Measurements from ENCODE around the gene TNFAIP8. TPM values are rescaled to one million over a fixed set of nuclear protein-coding genes. Genes with fewer than 3 reads are reported as not detected.
A peak's percentile ranks its signal among the peaks of the same experiment; 100 is the strongest.

TNFAIP8 gene
- total and polyA plus RNA-seq, 11 donors: 3.6 to 30.8 (median 12.6) TPM

DNA sequence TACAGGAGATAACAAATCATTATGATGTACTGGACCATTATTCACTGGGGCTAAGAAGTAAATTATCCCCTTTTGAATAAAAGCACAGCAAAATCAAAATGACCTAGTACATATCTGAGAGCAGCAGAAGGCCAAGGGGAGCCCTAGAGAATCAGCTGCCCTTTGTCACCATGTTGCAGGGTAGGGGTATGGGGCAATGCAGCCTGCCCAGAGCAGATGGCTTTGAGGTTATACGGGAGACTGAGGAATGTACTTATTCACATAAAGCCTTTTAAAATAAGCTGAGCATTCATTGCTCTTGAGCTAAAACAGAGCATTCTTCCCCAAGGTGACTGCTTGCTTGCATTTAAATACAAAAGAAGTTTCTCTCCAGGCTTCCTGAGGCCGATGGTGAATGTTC lies 2.6 kb upstream of the TNFAIP8 start:
- ATAC-seq: no peak
- Histone ChIP-seq H3K9me3 (no peaks in the 10 kb centered on the region), H3K36me3 (no peaks in the 10 kb centered on the region), H3K4me3 (no peak overlapping the region), H3K27me3 (no peaks in the 10 kb centered on the region), H3K4me1 (peaks cover 0 to 47% (median 7%) of the 10 kb centered on the region in 12 donors), H3K27ac (peak overlapping the region in 1 of 12 donors; percentile 93)
- 73 to 85% (median 83%) methylated on average over 2 of the region's 2 CpGs for WGBS, 4 donors
- intact Hi-C loops (cut with DNase I): no loop called here
- no peak for DNase-seq
- TF ChIP-seq POLR2A (IDR thresholded peaks at IDR 0.05): no peak
- TF ChIP-seq, protein P1, sequence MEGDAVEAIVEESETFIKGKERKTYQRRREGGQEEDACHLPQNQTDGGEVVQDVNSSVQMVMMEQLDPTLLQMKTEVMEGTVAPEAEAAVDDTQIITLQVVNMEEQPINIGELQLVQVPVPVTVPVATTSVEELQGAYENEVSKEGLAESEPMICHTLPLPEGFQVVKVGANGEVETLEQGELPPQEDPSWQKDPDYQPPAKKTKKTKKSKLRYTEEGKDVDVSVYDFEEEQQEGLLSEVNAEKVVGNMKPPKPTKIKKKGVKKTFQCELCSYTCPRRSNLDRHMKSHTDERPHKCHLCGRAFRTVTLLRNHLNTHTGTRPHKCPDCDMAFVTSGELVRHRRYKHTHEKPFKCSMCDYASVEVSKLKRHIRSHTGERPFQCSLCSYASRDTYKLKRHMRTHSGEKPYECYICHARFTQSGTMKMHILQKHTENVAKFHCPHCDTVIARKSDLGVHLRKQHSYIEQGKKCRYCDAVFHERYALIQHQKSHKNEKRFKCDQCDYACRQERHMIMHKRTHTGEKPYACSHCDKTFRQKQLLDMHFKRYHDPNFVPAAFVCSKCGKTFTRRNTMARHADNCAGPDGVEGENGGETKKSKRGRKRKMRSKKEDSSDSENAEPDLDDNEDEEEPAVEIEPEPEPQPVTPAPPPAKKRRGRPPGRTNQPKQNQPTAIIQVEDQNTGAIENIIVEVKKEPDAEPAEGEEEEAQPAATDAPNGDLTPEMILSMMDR (IDR thresholded peaks at IDR 0.05): no peak

DNA sequence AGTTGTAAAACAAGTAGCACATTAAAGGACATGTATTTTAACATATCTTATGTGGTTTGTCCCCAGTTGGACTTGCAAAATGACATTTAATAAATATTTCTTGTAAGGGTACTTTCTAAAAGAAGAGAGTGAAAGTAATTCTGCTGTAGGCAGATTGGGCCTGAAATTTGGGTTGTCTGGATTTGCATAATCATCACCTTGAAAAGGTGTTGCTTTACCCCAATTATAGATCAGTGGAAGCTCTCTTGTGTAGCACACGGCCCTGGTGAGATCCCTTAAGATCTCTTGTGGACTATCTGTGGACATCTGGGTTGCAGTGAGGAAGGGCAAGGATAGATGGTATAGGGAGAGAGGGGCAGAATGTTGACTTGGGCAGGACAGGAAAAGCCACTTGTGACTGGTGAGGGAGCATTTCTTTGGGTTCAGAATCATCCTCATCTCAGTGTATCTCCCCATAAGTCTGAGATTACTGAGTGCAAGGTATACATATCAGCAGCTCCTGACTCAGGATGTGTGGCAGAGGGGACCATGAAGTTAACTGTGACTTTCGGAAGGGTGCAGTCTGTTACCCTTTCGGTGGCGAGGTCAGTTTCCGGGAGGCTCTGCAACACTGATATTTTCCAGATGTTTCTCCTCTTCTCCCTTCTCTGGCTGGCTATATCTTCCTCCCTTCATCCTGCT lies 2.0 kb upstream of the TNFAIP8 start:
- Histone ChIP-seq H3K36me3 (no peaks in the 10 kb centered on the region), H3K9me3 (no peaks in the 10 kb centered on the region), H3K27ac (peak overlapping the region in 1 of 12 donors; percentile 93), H3K27me3 (no peaks in the 10 kb centered on the region), H3K4me1 (peaks cover 0 to 53% (median 7%) of the 10 kb centered on the region in 12 donors), H3K4me3 (no peak overlapping the region)
- ATAC-seq (no peak), DNase-seq (no peak)
- intact Hi-C loops (cut with DNase I): no loop called here
- WGBS, 4 donors: 57 to 80% (median 75%) methylated on average over 5 of the region's 5 CpGs
- TF ChIP-seq POLR2A (IDR thresholded peaks at IDR 0.05): no peak
- TF ChIP-seq, protein P1 (IDR thresholded peaks at IDR 0.05): no peak

DNA sequence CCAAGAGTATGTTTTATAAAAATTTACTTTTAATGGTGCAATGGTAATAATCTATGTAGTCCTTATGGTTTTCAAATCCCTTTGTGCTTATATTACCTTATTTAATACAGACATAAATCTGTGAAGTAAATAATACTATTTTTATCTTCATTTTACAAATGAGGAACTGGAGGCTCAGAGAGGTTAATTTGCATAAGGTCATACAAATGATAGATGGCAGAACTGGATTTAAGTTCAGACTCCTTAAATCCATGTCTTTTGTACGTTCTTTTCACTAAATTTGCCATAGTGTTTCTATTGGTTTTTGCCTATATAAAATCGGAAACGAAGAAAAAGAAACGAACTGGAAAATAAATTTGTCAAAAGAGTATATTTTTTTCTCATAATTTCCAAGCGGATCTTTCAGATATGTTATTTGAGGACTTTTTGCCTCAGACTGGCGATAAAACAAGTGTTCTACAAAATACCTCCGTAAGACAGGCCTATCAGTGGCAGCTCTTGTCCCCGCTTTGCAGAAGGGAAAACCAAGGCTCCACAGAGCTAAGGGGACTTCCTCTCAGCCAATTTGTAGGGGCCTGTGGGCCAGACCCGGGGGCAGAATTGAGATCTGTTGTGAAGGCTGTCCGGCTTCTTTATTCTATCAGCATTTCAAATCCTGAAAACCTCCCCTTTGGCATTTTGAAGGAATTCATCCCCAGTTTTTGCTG lies 1.1 kb upstream of the TNFAIP8 start:
- peaks cover 0 to 56% (median 7%) of the 10 kb centered on the region in 12 donors for H3K4me1 ChIP-seq
- ATAC-seq (no peak), DNase-seq (no peak)
- peak overlapping the region in 3 of 12 donors; percentile 72 to 84 (median 74) for H3K4me3 ChIP-seq
- intact Hi-C loops (cut with DNase I): loop anchor here in 2 of 10 donors (5.0 kb wide), 2 partner anchors 43 to 58 kb away; no protein-coding TSS in a partner anchor
- H3K27ac ChIP-seq: peak overlapping the region in 1 of 12 donors; percentile 93
- 95 to 97% (median 96%) methylated on average over 10 of the region's 10 CpGs for WGBS, 4 donors
- no peaks in the 10 kb centered on the region for H3K27me3 ChIP-seq
- no peaks in the 10 kb centered on the region for H3K36me3 ChIP-seq
- TF ChIP-seq, protein P1 (IDR thresholded peaks at IDR 0.05): no peak
- TF ChIP-seq POLR2A (IDR thresholded peaks at IDR 0.05): no peak
- no peaks in the 10 kb centered on the region for H3K9me3 ChIP-seq

DNA sequence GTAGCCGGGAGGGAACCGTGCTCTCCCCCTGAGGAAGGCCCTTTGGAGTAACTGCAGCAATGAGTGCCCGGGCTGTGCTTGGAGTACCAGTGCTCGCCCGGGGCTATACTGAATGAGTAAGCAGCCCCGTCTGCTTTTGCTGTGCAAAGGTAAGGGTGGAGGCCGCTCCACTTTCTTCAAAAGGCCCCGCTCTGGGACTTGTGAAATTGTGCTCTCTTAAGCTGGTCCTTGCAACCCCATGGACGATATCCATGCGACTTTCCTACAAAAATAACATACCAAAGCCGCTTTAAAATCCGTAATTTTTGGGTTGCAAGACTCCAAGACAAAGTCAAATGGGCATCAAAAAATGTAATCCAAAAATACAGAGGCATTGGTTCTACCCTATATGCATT lies 578 bp upstream of the TNFAIP8 start:
- Histone ChIP-seq H3K36me3 (no peaks in the 10 kb centered on the region), H3K27ac (peak overlapping the region in 6 of 12 donors; percentile 45 to 93 (median 60)), H3K4me3 (peak overlapping the region in 11 of 12 donors; percentile 44 to 84 (median 63)), H3K4me1 (peaks cover 0 to 62% (median 7%) of the 10 kb centered on the region in 12 donors), H3K9me3 (no peaks in the 10 kb centered on the region), H3K27me3 (no peaks in the 10 kb centered on the region)
- WGBS, 4 donors: 62 to 78% (median 69%) methylated on average over 12 of the region's 12 CpGs
- DNase-seq: no peak
- TF ChIP-seq POLR2A (IDR thresholded peaks at IDR 0.05): no peak
- TF ChIP-seq, protein P1 (IDR thresholded peaks at IDR 0.05): no peak
- intact Hi-C loops (cut with DNase I): loop anchor here in 2 of 10 donors (5.0 kb wide), 2 partner anchors 42 to 57 kb away; no protein-coding TSS in a partner anchor
- no peak for ATAC-seq

Data from heart left ventricle (tissue), 16 donors.